Kidney (tissue), 14 donors: ENCODE data around the gene FKBP2. TPM values are rescaled to one million over a fixed set of nuclear protein-coding genes. Genes with fewer than 3 reads are reported as not detected.

Source experiments
- DNase-seq, 5 donors: peaks; one replicate each; pipeline ENCODE4 v3.0.0-alpha.2; 2013 to 2020
- FAIRE-seq: peaks from 2 replicates; lab custom pipeline; 2012; peaks lifted over from hg19 to GRCh38; lab: Jason Lieb, UNC
- H3K27ac ChIP-seq, 2 donors: one replicate each; pipeline ENCODE4 v1.7.0; 2013; ENCODE audit warnings: low read depth in 2 of 2, low read length in 2 of 2, inconsistent platforms in 1 of 2
- H3K27me3 ChIP-seq: one replicate; pipeline ENCODE4 v1.7.1; 2013; ENCODE audit warnings: low read length, inconsistent platforms; ENCODE audit not compliant: control insufficient read depth, insufficient read depth
- H3K36me3 ChIP-seq, 3 donors: one replicate each; pipeline versions ENCODE4 v1.7.0 to v1.7.1; 2013; ENCODE audit warnings: low read length in 3 of 3, control low read depth in 1 of 3, inconsistent platforms in 1 of 3; ENCODE audit not compliant: insufficient read depth in 3 of 3, control insufficient read depth in 2 of 3
- H3K4me1 ChIP-seq, 3 donors: one replicate each; pipeline versions ENCODE4 v1.7.0 to v1.7.1; 2013; ENCODE audit warnings: low read length in 3 of 3, inconsistent platforms in 1 of 3, low read depth in 1 of 3; ENCODE audit not compliant: control insufficient read depth in 2 of 3, insufficient read depth in 2 of 3
- H3K4me3 ChIP-seq, 3 donors: one replicate each; pipeline versions ENCODE4 v1.7.0 to v1.8.1; 2013; ENCODE audit warnings: low read length in 3 of 3, control low read depth in 1 of 3, inconsistent platforms in 1 of 3
- H3K9ac ChIP-seq, 3 donors: one replicate each; pipeline versions ENCODE4 v1.7.0 to v1.7.1; 2013; ENCODE audit warnings: low read length in 3 of 3, control low read depth in 1 of 3, inconsistent platforms in 1 of 3
- H3K9me3 ChIP-seq, 3 donors: one replicate each; pipeline versions ENCODE4 v1.7.0 to v1.7.1; 2013; ENCODE audit warnings: low read length in 3 of 3, control low read depth in 1 of 3, inconsistent platforms in 1 of 3; ENCODE audit not compliant: control insufficient read depth in 2 of 3, insufficient read depth in 1 of 3
- CTCF ChIP-seq: IDR thresholded peaks from 3 replicates; pipeline ENCODE4 v1.5.1; 2012; ENCODE audit warnings: mild to moderate bottlenecking, moderate library complexity, borderline replicate concordance; ENCODE audit not compliant: insufficient read depth; ENCODE audit errors: extremely low read depth
- intact Hi-C: fragments of 100-400 bp; cut with DNase I; formaldehyde crosslinking; loops from one replicate; pipeline ENCODE4 v1.11.1; 2022
- polyA plus RNA-seq: library from polyadenylated mRNA; stranded (reverse); fragments of 350-450 nt; fragmentation: Illumina TruSeq; extraction: RNeasy Lipid Tissue Mini Kit (QIAGEN cat#74804); gene quantifications from one replicate; pipeline ENCODE4 v1.2.3, GENCODE V29; 2014; ENCODE audit warnings: low read depth, low replicate concordance; ENCODE audit not compliant: insufficient read depth
- total RNA-seq: library from RNA; stranded (reverse); fragmentation: NEBNext Ultra II Directional; extraction: Animal tissue kit (Norgen Biotek cat#: 25700); gene quantifications from one replicate; pipeline ENCODE4 v1.2.1, GENCODE V29; 2021
- donor health status: control.
- donor health status: control.
- donor health status: control.
- donor health status: control.
- donor health status: control.
- donor health status: DM: yes; HTN: yes; CAD: no.
- donor health status: Normal renal cell carcinoma (clear cell type).

Gene FKBP2
- total and polyA plus RNA-seq, 2 donors from 2014 or later: 76.0 to 411 TPM

GRCh38 chr11:64285885-64286800 lies 45.2 kb downstream of the FKBP2 start:
- H3K27me3 ChIP-seq: peaks cover 10% of the 10 kb centered on the region
- DNase-seq (peak in 1 of 5 donors; percentile 79), FAIRE-seq (no peak)
- peaks cover 0 to 17% (median 4%) of the 10 kb centered on the region in 3 donors for H3K4me1 ChIP-seq
- peak overlapping the region; percentile 24 to 96 for H3K27ac ChIP-seq
- peak overlapping the region in 2 of 3 donors; percentile 75 to 78 for H3K9ac ChIP-seq
- no peak for TF ChIP-seq CTCF
- H3K4me3 ChIP-seq: peak overlapping the region in 2 of 3 donors; percentile 62 to 83
- H3K36me3 ChIP-seq: no peaks in the 10 kb centered on the region
- no peaks in the 10 kb centered on the region for H3K9me3 ChIP-seq
- intact Hi-C loops: no loop called here

- no peak for TF ChIP-seq CTCF
- Histone ChIP-seq H3K36me3 (no peaks in the 10 kb centered on the region), H3K27me3 (peaks cover 10% of the 10 kb centered on the region), H3K27ac (no peak overlapping the region), H3K4me3 (no peak overlapping the region), H3K9ac (no peak overlapping the region), H3K9me3 (no peaks in the 10 kb centered on the region), H3K4me1 (peaks cover 0 to 17% (median 4%) of the 10 kb centered on the region in 3 donors)
- FAIRE-seq (no peak), DNase-seq (no peak)
- intact Hi-C loops: no loop called here
These were observed 45.9 kb downstream of the FKBP2 start for GRCh38 chr11:64286801-64287159.

GRCh38 chr11:64287676-64288352 lies 46.9 kb downstream of the FKBP2 start:
- Histone ChIP-seq H3K4me3 (no peak overlapping the region), H3K27ac (no peak overlapping the region), H3K9ac (no peak overlapping the region), H3K9me3 (no peaks in the 10 kb centered on the region), H3K4me1 (peaks cover 0 to 20% (median 4%) of the 10 kb centered on the region in 3 donors), H3K27me3 (peaks cover 10% of the 10 kb centered on the region), H3K36me3 (no peaks in the 10 kb centered on the region)
- FAIRE-seq (no peak), DNase-seq (no peak)
- intact Hi-C loops: no loop called here
- TF ChIP-seq CTCF: no peak
